Bronchial epithelial cell (primary cell): ENCODE data around the gene SOX5. TPM values are rescaled to one million over a fixed set of nuclear protein-coding genes. Genes with fewer than 3 reads are reported as not detected.

Experiments
- DNase-seq: peaks from one replicate; pipeline ENCODE4 v3.0.0-alpha.2; 2010; ENCODE audit warnings: low read depth
- FAIRE-seq: peaks from 2 replicates; lab custom pipeline; 2011; peaks lifted over from hg19 to GRCh38; lab: Jason Lieb, UNC
- H3K27me3 ChIP-seq: 2 replicates; pipeline ENCODE4 v1.5.1; 2011; ENCODE audit warnings: low read length; ENCODE audit not compliant: control insufficient read depth, insufficient read depth
- H3K36me3 ChIP-seq: 2 replicates; pipeline ENCODE4 v1.5.1; 2011; ENCODE audit warnings: low read length; ENCODE audit not compliant: control insufficient read depth, insufficient read depth
- H3K4me3 ChIP-seq: 2 replicates; pipeline ENCODE4 v1.5.1; 2011; ENCODE audit warnings: mild to moderate bottlenecking, low read depth, low read length, control low read depth
- CTCF ChIP-seq: IDR thresholded peaks from 2 replicates; pipeline ENCODE4 v1.5.1; 2011; ENCODE audit warnings: mild to moderate bottlenecking, moderate library complexity, low read length, control low read depth, inconsistent platforms; ENCODE audit not compliant: insufficient read depth, severe bottlenecking
- total RNA-seq: library from RNA; depleted of rRNA; stranded (reverse); fragments of >200 nt; gene quantifications from 2 replicates; pipeline ENCODE4 v1.2.1, GENCODE V29; 2014

Gene SOX5
- total RNA-seq, 1 donor from 2014 or later: under 0.01 TPM

DNA sequence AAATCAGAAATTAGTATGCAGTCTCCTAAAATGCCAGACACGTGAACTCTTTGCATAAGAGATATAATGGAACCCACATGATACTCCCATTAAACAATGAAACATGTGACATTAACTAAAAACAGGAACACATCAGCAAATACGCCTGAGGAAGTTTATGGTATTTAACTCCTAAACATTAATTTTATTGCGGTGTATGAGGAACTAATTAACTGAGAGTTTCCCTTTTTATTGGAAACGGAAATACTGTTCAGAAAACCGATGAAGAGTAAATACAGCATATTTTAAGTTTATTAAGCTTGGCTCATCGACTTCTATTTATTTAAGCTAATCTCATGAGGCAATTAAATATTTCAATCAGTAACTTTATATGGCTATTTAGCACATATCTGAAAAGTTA lies 290.3 kb downstream of the SOX5 start:
- H3K27me3 ChIP-seq: no peaks in the 10 kb centered on the region
- no peak for TF ChIP-seq CTCF
- DNase-seq: no peak
- FAIRE-seq: no peak
- H3K4me3 ChIP-seq: no peak overlapping the region
- H3K36me3 ChIP-seq: no peaks in the 10 kb centered on the region

DNA sequence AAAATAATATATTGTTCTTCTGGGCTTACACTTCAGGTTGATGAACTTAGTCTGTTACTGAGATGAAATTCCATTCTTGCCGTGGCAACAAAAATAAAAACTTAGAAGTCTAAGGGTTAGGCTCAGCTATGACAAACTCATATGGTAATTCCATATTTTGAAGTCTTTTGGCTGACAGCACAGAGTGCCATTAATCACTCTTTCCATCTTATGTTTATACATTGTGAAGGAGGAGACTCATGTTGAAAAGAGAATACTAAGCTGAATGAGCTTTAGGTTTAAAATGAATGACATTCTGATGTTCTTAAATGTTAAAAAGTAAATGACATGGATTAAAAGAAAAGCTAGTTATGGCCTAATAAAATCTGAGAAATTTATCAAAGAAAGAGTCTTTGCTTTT lies 291.9 kb downstream of the SOX5 start:
- H3K4me3 ChIP-seq: no peak overlapping the region
- FAIRE-seq (no peak), DNase-seq (no peak)
- no peaks in the 10 kb centered on the region for H3K36me3 ChIP-seq
- H3K27me3 ChIP-seq: no peaks in the 10 kb centered on the region
- no peak for TF ChIP-seq CTCF

- DNase-seq: no peak
- H3K27me3 ChIP-seq: no peaks in the 10 kb centered on the region
- TF ChIP-seq CTCF: no peak
- H3K4me3 ChIP-seq: no peak overlapping the region
- no peak for FAIRE-seq
- no peaks in the 10 kb centered on the region for H3K36me3 ChIP-seq
Observed at GRCh38 chr12:23655884-23656283, 293.6 kb downstream of the SOX5 start.

DNA sequence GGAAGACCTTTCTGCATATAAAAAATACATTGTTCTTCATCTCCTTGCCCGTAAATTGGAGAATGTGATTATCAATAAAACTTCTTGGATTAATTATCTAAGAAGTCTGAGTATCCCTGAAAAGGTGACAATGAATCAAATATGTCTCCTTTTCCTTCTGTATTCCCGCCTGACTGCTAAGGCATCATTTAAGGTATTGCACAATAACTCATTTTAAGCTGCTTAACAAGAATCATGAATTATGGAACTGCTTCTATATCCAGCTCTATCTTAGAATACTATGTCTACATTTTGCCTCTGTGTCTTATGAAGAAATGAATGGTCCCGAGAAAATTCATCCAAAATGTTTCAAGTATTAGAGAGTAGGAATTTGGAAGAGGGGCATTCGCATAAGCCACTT lies 294.4 kb downstream of the SOX5 start:
- no peak for TF ChIP-seq CTCF
- Histone ChIP-seq H3K36me3 (no peaks in the 10 kb centered on the region), H3K4me3 (no peak overlapping the region), H3K27me3 (no peaks in the 10 kb centered on the region)
- FAIRE-seq (no peak), DNase-seq (no peak)

DNA sequence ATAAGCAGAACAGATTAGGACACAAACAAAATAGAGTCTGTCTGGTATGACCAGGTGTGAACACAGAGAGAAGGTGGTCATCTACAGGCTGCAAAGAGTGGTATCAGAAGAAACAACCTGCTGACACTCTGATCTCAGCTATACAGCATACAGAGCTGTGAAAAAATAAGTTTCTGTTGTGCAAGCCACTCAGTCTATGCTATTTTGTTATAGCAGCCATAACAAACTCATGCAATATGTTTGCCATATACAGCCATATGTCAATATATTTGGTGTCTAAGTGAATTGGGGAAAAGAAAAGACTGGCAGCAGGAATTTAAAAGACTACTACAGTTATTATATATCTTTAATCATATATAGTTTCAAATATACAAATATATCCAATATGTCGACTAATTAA lies 300.9 kb downstream of the SOX5 start:
- Histone ChIP-seq H3K36me3 (no peaks in the 10 kb centered on the region), H3K27me3 (no peaks in the 10 kb centered on the region), H3K4me3 (no peak overlapping the region)
- DNase-seq (no peak), FAIRE-seq (no peak)
- no peak for TF ChIP-seq CTCF

DNA sequence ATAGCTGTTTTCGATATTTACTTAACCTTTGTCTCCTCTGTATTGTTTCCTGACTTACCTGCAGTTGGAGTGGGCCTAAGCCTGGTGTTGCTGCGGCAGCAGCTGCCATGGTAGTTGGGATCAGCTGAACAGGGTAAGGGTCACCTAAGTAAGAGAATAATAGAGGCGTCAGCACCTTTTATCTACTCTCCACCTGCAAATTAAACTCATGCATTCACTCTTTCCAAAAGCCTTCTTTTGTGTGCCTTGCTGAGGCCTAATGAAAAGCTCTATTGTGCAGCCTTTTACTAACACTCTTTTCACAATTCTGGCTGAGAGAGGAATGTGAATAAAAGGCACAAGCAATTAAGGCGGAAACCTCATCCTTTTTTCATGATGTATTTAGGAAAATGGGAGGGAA lies 308.7 kb downstream of the SOX5 start:
- Histone ChIP-seq H3K4me3 (no peak overlapping the region), H3K36me3 (no peaks in the 10 kb centered on the region), H3K27me3 (no peaks in the 10 kb centered on the region)
- DNase-seq (no peak), FAIRE-seq (no peak)
- TF ChIP-seq CTCF: no peak
